BLaER1 (cell line): ENCODE data around the gene AP5B1.
"Not testable (repeated sequence)": the region's sequence is repeated elsewhere in the genome, so short reads cannot be mapped to it uniquely, and the experiment has no call there.

ENCODE experiments used
- H3K27ac ChIP-seq: shearing (Covaris generic); formaldehyde crosslinking; 2 replicates; pipeline ENCODE4 v1.8.1; 2022
- H3K27me3 ChIP-seq: shearing (Covaris generic); formaldehyde crosslinking; 2 replicates; pipeline ENCODE4 v1.8.1; 2022
- H3K36me3 ChIP-seq: shearing (Covaris generic); formaldehyde crosslinking; 2 replicates; pipeline ENCODE4 v1.8.1; 2022
- H3K4me1 ChIP-seq: shearing (Covaris generic); formaldehyde crosslinking; 2 replicates; pipeline ENCODE4 v1.8.1; 2022
- H3K4me2 ChIP-seq: shearing (Covaris generic); formaldehyde crosslinking; 2 replicates; pipeline ENCODE4 v1.8.1; 2022
- H3K4me3 ChIP-seq: shearing (Covaris generic); formaldehyde crosslinking; 2 replicates; pipeline ENCODE4 v1.8.1; 2022
- H3K9ac ChIP-seq: shearing (Covaris generic); formaldehyde crosslinking; 2 replicates; pipeline ENCODE4 v1.8.1; 2022
- H3K9me3 ChIP-seq: shearing (Covaris generic); formaldehyde crosslinking; 2 replicates; pipeline ENCODE4 v1.8.1; 2022
- H4K20me1 ChIP-seq: shearing (Covaris generic); formaldehyde crosslinking; 2 replicates; pipeline ENCODE4 v1.8.1; 2022
- Cebpa-rat ChIP-seq: shearing (Covaris generic); IDR thresholded peaks from 2 replicates; pipeline ENCODE4 v1.8.1; 2022

The AP5B1 gene

GRCh38 chr11:65778431-65778900 is 2.3 kb downstream of the AP5B1 start:
- Histone ChIP-seq H3K4me1 (peaks cover 66% of the 10 kb centered on the region), H3K4me3 (no peak overlapping the region), H3K27me3 (peaks cover 20% of the 10 kb centered on the region), H3K9me3 (no peaks in the 10 kb centered on the region), H3K27ac (0 out of 2 replicates have a peak overlapping the region, but pooled peaks have one; percentile 19), H3K9ac (0 out of 2 replicates have a peak overlapping the region, but pooled peaks have one; percentile 95), H3K4me2 (peak overlapping the region; percentile 89), H3K36me3 (peaks cover 42% of the 10 kb centered on the region), H4K20me1 (peaks cover 58% of the 10 kb centered on the region)
- TF ChIP-seq Cebpa-rat, result no peak

GRCh38 chr11:65777821-65778361 is 2.9 kb downstream of the AP5B1 start:
- H3K4me3 ChIP-seq, result no peak overlapping the region
- peak overlapping the region; percentile 89 for H3K4me2 ChIP-seq
- H3K9me3 ChIP-seq, result no peaks in the 10 kb centered on the region
- peaks cover 42% of the 10 kb centered on the region for H3K36me3 ChIP-seq
- peaks cover 66% of the 10 kb centered on the region for H3K4me1 ChIP-seq
- peaks cover 15% of the 10 kb centered on the region for H3K27me3 ChIP-seq
- H3K9ac ChIP-seq, result peak overlapping the region; percentile 51; the same call in 1 of the 2 replicates
- H3K27ac ChIP-seq, result peak overlapping the region; percentile 59
- peaks cover 61% of the 10 kb centered on the region for H4K20me1 ChIP-seq
- no peak for TF ChIP-seq Cebpa-rat

- Histone ChIP-seq H3K4me3 (no peak overlapping the region), H3K27me3 (peaks cover 8% of the 10 kb centered on the region; the same call in 1 of the 2 replicates), H3K9ac (peak overlapping the region; percentile 51; the same call in 1 of the 2 replicates), H4K20me1 (peaks cover 68% of the 10 kb centered on the region), H3K36me3 (peaks cover 42% of the 10 kb centered on the region), H3K4me2 (peak overlapping the region; percentile 89), H3K27ac (peak overlapping the region; percentile 59), H3K9me3 (no peaks in the 10 kb centered on the region), H3K4me1 (peaks cover 66% of the 10 kb centered on the region)
- TF ChIP-seq Cebpa-rat, result no peak
Observed at GRCh38 chr11:65777241-65777640, 3.5 kb downstream of the AP5B1 start.

GRCh38 chr11:65776710-65777141 is 4.0 kb downstream of the AP5B1 start:
- TF ChIP-seq Cebpa-rat, result no peak
- Histone ChIP-seq H3K4me2 (peak overlapping the region; percentile 89), H3K27me3 (0 out of 2 replicates have a peak, but pooled peaks cover 4% of the 10 kb centered on the region), H3K4me1 (peaks cover 63% of the 10 kb centered on the region), H3K9ac (peak overlapping the region; percentile 51), H3K27ac (peak overlapping the region; percentile 59), H3K36me3 (peaks cover 42% of the 10 kb centered on the region), H3K4me3 (no peak overlapping the region), H3K9me3 (no peaks in the 10 kb centered on the region), H4K20me1 (peaks cover 73% of the 10 kb centered on the region)

GRCh38 chr11:65776196-65776595 is 4.6 kb downstream of the AP5B1 start:
- peaks cover 58% of the 10 kb centered on the region for H3K4me1 ChIP-seq
- peak; percentile 75 for TF ChIP-seq Cebpa-rat
- peak overlapping the region; percentile 59 for H3K27ac ChIP-seq
- H3K4me3 ChIP-seq, result no peak overlapping the region
- no peaks in the 10 kb centered on the region for H3K27me3 ChIP-seq
- peaks cover 42% of the 10 kb centered on the region for H3K36me3 ChIP-seq
- H3K9ac ChIP-seq, result peak overlapping the region; percentile 51
- H3K4me2 ChIP-seq, result peak overlapping the region; percentile 89
- H4K20me1 ChIP-seq, result peaks cover 73% of the 10 kb centered on the region
- H3K9me3 ChIP-seq, result no peaks in the 10 kb centered on the region

- Histone ChIP-seq H3K36me3 (peaks cover 42% of the 10 kb centered on the region), H3K27ac (no peak overlapping the region), H3K4me1 (peaks cover 62% of the 10 kb centered on the region), H3K9me3 (no peaks in the 10 kb centered on the region), H3K27me3 (no peaks in the 10 kb centered on the region), H3K9ac (no peak overlapping the region), H4K20me1 (peaks cover 70% of the 10 kb centered on the region), H3K4me2 (no peak overlapping the region), H3K4me3 (no peak overlapping the region)
- no peak for TF ChIP-seq Cebpa-rat
Observed at GRCh38 chr11:65774525-65775306, 6.1 kb downstream of the AP5B1 start.

- no peak overlapping the region for H3K27ac ChIP-seq
- H3K9ac ChIP-seq, result no peak overlapping the region
- no peaks in the 10 kb centered on the region for H3K9me3 ChIP-seq
Observed at GRCh38 chr11:65773784-65774411, 6.9 kb downstream of the AP5B1 start.

GRCh38 chr11:65771589-65772112 is 9.1 kb downstream of the AP5B1 start:
- no peak overlapping the region for H3K27ac ChIP-seq
- H3K36me3 ChIP-seq, result peaks cover 14% of the 10 kb centered on the region
- peaks cover 35% of the 10 kb centered on the region for H3K4me1 ChIP-seq
- no peaks in the 10 kb centered on the region for H3K27me3 ChIP-seq
- no peak overlapping the region for H3K9ac ChIP-seq
- TF ChIP-seq Cebpa-rat, result no peak
- no peaks in the 10 kb centered on the region for H3K9me3 ChIP-seq
- H3K4me3 ChIP-seq, result no peak overlapping the region
- peaks cover 40% of the 10 kb centered on the region for H4K20me1 ChIP-seq
- no peak overlapping the region for H3K4me2 ChIP-seq

More at GRCh38 chr11:65773784-65774411, 6.9 kb downstream of the AP5B1 start:
- no peaks in the 10 kb centered on the region for H3K27me3 ChIP-seq
- H3K4me1 ChIP-seq, result peaks cover 53% of the 10 kb centered on the region
- H3K36me3 ChIP-seq, result peaks cover 37% of the 10 kb centered on the region
- H4K20me1 ChIP-seq, result peaks cover 62% of the 10 kb centered on the region
- H3K4me2 ChIP-seq, result no peak overlapping the region
- no peak for TF ChIP-seq Cebpa-rat
- no peak overlapping the region for H3K4me3 ChIP-seq

- no peak overlapping the region for H3K9ac ChIP-seq
- no peaks in the 10 kb centered on the region for H3K9me3 ChIP-seq
- no peaks in the 10 kb centered on the region for H3K27me3 ChIP-seq
- H3K36me3 ChIP-seq, result peaks cover 12% of the 10 kb centered on the region; the same call in 1 of the 2 replicates
- peaks cover 34% of the 10 kb centered on the region for H4K20me1 ChIP-seq
- no peak overlapping the region for H3K4me3 ChIP-seq
- H3K4me2 ChIP-seq, result no peak overlapping the region
- H3K4me1 ChIP-seq, result peaks cover 30% of the 10 kb centered on the region
- no peak overlapping the region for H3K27ac ChIP-seq
- TF ChIP-seq Cebpa-rat, result no peak
Observed at GRCh38 chr11:65770951-65771567, 9.7 kb downstream of the AP5B1 start.

GRCh38 chr11:65767806-65768205 is 13.0 kb downstream of the AP5B1 start:
- not testable (repeated sequence) for H3K36me3 ChIP-seq, H3K9me3 ChIP-seq, H3K4me2 ChIP-seq, H3K27me3 ChIP-seq, H3K4me3 ChIP-seq, H3K9ac ChIP-seq, H3K27ac ChIP-seq
- Histone ChIP-seq H3K4me1 (peaks cover 11% of the 10 kb centered on the region), H4K20me1 (peaks cover 11% of the 10 kb centered on the region; the same call in 1 of the 2 replicates)
